Tracheal epithelial cell (primary cell): ENCODE results near the gene RPUSD2. TPM values are rescaled to one million over a fixed set of nuclear protein-coding genes. Genes with fewer than 3 reads are reported as not detected.

Experiments
- total RNA-seq: library from RNA; depleted of rRNA; stranded (reverse); fragments of >200 nt; gene quantifications from 2 replicates; pipeline ENCODE4 v1.2.1, GENCODE V29; 2014

The RPUSD2 gene, protein sequence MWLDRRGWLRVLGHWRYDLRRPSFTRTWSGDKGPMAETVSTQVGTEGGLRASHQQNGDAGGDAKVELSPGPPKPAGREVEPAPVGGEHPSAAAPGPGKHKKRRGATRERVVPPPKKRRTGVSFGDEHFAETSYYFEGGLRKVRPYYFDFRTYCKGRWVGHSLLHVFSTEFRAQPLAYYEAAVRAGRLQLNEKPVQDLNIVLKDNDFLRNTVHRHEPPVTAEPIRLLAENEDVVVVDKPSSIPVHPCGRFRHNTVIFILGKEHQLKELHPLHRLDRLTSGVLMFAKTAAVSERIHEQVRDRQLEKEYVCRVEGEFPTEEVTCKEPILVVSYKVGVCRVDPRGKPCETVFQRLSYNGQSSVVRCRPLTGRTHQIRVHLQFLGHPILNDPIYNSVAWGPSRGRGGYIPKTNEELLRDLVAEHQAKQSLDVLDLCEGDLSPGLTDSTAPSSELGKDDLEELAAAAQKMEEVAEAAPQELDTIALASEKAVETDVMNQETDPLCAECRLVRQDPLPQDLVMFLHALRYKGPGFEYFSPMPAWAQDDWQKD
- total RNA-seq = 16.8 and 19.8 TPM in 2 replicates

GRCh38 chr15:40569129-40569953 is at the start of gene RPUSD2:
Gene RPUSD2, plus strand, starts transcription at chr15:40569299. Its CDS starts 39 bp downstream, at chr15:40569338.

DNA sequence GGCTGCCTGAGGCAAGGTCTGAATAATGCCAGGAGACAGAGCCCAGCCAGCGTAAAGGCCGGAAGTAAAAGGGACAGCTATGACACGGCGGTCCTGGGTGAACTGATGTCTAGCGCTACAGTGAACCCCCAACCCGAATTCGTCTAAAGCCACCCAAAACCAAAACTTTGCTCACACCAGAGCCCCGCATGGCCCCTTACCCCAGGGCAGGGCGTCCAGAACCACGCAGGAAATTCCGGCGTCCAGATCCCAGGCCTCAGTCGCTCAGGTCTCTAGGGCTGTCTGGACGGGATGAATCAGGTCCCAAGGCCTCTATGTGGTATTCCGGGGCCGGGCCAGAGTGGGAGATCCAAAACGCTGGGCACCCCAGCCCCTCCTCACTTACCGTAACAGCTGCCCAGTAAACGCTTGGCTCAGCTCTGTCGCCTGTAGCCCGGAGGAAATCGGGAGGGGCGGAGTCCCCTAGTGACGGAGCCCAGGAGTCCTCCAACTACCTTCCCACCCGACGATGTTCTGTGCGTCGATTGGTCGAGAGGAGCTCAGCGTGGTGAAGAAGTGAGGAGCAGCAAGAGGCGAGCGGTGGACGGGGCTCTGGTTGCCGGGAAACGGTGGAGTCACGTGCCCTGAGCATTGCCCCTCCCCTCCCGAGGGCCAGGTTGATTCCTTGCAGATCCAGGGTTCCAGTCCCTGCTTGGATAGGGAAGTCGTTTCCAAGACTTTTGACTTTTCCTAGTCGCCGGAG is 4.3 kb upstream of the RPUSD2 start, which contains the start of gene CCDC32:
CCDC32 (minus strand) TSS at position 452 of the 742 bp plus-strand sequence. CDS start 2,027 bp downstream, outside the sequence.

GRCh38 chr15:40593588-40594428 is 24.7 kb downstream of the RPUSD2 start, which contains the start of gene KNL1:
Gene KNL1, plus strand, starts transcription at chr15:40594249. Its CDS starts 8,683 bp downstream, at chr15:40602932.

Other genes starting within 250 kb of the RPUSD2 start
- 8.3 and 10.6 TPM in 2 replicates for gene INAFM2, start 245.6 kb upstream of the RPUSD2 start, total RNA-seq
- gene CCDC9B, start 228.4 kb upstream of the RPUSD2 start, total RNA-seq = 5.3 and 36.4 TPM in 2 replicates
- not detected in 2 replicates for gene PHGR1, start 218.3 kb upstream of the RPUSD2 start, total RNA-seq
- under 0.01 TPM in 2 replicates for gene DISP2, start 211.1 kb upstream of the RPUSD2 start, total RNA-seq
- gene KNSTRN, start 186.6 kb upstream of the RPUSD2 start, total RNA-seq = 36.1 and 38.2 TPM in 2 replicates
- 18.3 and 21.9 TPM in 2 replicates for gene IVD, start 163.5 kb upstream of the RPUSD2 start, total RNA-seq
- gene BAHD1, start 128.3 kb upstream of the RPUSD2 start, total RNA-seq = 5.3 TPM in 2 replicates
- gene CHST14, start 98.3 kb upstream of the RPUSD2 start, total RNA-seq = 2.3 and 2.9 TPM in 2 replicates
- 14.3 and 15.7 TPM in 2 replicates for gene CCDC32, start 4.3 kb upstream of the RPUSD2 start, total RNA-seq
- gene KNL1, start 24.9 kb downstream of the RPUSD2 start, total RNA-seq = 1.1 and 2.2 TPM in 2 replicates
- gene RAD51, start 125.9 kb downstream of the RPUSD2 start, total RNA-seq = 0.21 and 2.4 TPM in 2 replicates
- gene RMDN3, start 186.0 kb downstream of the RPUSD2 start, total RNA-seq = 14.5 and 14.7 TPM in 2 replicates
- 8.4 and 30.9 TPM in 2 replicates for gene GCHFR, start 194.8 kb downstream of the RPUSD2 start, total RNA-seq
- 0.85 and 1.2 TPM in 2 replicates for gene C15orf62, start 200.7 kb downstream of the RPUSD2 start, total RNA-seq
- gene ZFYVE19, start 237.8 kb downstream of the RPUSD2 start, total RNA-seq = 29.4 and 29.9 TPM in 2 replicates
- gene DNAJC17, start 238.2 kb downstream of the RPUSD2 start, total RNA-seq = 22.8 and 28.4 TPM in 2 replicates